NCI-H2196 (cell line): ENCODE data around the gene VIPR2.

Source experiments
- DNase-seq: peaks from one replicate; lab custom pipeline; 2025; ENCODE audit not compliant: unreplicated experiment; lab: John Stamatoyannopoulos, UW

Gene VIPR2

DNA sequence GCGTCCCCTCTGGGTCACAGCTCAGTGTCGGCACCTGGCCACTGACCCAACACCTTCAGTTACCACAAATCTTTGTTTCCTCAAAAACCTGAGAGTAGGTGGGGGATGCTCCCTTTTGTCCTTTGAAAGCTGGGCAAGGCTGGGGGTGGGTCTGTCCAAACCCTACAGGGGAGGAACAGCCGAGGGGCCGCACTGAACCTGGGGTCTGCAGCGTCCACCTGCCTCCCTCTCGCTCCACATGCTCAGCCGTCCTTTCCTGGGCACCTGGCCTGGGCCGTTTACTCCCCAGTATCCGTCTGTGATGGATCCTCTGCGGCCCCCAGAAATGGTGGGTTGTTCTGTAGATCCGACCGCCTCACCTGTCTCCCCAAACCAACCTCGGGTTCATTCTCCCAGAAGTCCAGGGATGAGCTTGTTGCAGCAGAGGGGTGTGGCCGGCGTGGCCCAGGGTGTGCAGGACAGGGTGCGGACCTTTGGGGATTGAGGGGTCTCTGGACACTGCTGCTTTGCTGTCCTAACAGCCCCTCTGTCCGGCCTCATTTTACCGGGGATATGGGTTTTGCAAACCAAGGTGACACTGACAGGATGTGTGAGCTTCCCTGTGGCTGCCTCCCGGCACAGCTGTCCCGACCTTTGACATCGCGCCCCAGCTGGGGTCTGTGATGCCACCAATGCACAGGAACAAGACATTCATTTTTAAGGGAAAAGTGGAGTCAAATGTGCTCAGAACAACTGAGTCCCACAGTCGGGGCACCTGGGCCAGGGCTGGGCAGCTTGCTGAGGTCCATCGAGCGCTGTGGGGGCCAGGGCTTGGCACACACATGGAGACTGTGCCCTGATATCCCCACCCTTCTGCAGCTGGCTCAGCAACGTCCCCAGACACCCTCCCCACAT lies 115.9 kb downstream of the VIPR2 start:
- DNase-seq = no peak

DNA sequence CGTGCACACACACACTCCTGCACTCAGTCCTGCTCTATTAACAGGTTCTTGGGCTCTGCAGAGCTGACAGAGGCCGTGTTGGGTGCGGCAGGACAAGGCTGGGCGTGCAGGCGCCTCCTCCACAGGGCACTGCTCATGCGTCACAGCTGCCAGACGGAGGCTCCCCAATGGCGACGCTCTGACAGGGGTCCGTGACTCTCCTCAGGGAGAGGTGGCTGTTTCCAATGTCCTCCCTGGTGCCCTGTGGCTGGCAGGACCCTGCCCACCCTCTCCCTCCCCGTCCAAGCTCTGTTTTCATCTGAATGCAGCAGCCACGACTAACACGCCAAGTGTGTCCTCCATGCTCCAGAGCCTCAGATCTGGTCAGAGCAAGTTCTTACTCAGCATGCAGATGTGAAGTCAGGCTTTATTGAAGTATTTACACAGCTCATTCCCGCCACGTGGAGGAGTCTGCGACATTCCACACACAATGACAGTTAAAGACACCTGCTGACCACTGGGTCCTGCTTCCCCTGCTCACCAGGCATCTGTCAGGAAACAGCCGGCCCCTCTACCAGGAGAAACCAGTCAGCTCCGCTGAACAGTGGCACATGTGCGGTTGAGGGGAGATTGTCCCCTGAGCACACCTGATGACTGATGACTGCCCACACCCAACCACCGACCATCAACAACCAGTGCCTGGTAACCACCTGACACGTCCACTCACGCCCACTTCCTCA lies 116.7 kb downstream of the VIPR2 start:
- no peak for DNase-seq

DNA sequence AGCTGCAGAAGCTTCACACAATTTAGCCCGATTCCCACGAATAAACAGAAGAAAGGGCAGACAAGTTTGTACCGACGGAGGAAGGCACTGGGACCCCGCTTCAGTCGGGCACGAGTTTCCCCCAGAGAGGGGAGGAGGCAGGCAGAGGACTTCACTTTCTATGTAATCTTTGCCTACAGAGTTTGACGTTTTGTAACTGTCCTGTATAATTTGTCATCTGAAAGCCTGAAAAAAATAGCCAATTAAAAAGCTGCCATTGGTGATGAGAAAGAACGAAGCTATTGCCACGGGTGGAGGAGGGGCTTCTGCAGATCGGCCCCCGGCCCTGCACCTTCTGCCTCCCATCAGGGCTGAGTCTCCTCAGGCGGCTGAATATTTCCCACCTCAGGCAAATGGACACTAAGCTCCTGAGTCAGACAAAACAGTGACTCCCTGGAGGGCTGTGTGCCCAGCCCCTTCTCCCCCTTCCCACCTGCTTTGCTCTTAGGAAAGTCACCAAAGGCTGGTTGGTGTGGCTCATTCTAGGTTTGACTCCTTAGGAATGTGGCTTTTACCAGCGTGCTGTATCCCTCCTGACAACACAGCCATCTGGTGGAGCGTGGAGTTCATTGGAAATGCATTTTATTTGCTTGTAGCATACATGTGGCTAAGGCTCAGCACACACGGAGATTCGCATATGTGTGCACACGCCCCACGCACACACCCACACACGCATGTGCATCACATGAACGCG lies 117.4 kb downstream of the VIPR2 start:
- DNase-seq = no peak

DNA sequence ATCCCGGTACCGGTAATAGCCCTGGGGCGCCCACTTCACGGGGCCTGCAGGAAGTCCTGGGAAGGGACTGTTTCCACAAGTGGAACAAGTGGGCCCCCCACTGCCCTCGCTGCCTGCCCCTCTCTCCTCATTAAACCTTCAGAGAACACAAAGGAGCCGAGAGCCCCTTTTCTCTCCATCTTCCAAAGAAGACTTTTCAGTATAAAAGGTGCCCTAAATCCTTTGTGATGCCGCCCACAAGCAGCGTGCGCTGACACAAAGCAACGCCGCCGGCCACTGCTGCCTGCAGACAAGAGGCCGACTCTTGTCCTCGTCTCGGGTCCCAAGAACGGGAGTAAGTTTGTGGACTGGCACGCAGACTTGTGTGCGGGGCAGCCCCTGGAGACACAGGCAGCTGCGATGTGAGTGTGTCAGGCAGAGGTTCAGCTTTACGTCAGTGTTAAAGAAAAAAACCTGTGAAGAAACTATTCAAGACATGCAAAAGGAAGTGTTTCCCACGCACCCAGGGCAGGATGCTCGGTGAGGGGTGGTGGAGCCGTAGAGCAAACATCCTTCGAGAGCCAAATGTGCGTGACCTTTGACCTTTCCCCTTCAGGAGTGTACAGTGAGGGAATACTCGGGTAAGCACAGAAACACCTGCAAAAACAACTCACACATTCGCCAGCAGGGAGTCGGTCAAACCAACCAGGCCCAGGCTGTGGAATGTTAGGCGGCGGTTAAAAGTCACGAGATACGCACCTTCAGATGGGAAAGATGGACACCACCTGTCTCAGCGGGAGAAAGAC lies 118.2 kb downstream of the VIPR2 start:
- DNase-seq = no peak

DNA sequence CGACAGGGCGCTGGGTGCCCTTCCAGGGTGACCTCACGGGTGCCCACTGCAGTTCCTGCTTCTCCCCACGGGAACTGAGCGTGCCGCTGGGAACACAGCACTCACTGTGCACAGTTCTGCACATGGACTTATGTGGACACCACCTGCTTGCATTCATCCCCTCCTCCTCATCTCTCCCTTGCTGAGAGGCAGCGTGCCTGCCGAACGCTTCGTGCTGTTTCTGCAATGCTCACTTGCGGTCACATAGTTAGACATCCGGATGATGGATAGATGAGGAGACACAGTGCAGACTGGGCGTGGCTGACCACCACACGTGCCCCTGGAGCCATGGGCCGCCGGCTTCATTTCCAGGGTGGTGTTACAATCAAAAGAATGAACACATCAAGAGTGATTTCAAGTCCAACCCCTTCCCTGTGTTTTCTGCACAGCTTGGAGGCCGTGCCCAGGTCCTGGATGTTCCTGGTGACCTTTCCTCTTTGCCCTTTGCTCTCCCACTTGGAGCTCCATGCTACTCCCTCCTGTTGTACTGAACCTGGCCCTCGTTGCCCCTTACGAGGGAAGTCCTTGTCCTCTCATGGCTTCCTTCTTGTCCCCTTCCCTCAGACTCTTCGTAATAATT lies 119.4 kb downstream of the VIPR2 start:
- DNase-seq = no peak

- DNase-seq = no peak
These were observed 120.3 kb downstream of the VIPR2 start for GRCh38 chr7:159024280-159024951.

- no peak for DNase-seq
These were observed 120.9 kb downstream of the VIPR2 start for GRCh38 chr7:159023746-159024145.

DNA sequence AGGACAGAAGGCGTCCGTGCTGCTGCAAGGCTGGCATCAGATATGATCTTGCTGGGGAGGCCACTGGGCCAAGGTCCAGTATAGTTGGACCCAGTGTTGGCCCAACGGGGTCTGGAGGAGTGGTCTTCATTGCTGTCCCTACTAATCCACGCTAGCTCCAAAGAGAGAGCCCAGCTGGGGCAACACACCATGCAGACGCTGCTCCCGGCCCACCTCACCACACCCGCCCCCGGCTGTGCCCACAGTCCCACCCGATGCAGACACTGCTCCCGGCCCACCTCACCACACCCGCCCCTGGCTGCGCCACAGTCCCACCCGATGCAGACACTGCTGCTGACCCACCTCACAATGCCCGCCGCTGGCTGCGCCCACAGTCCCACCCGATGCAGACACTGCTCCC lies 121.5 kb downstream of the VIPR2 start:
- DNase-seq = no peak

DNA sequence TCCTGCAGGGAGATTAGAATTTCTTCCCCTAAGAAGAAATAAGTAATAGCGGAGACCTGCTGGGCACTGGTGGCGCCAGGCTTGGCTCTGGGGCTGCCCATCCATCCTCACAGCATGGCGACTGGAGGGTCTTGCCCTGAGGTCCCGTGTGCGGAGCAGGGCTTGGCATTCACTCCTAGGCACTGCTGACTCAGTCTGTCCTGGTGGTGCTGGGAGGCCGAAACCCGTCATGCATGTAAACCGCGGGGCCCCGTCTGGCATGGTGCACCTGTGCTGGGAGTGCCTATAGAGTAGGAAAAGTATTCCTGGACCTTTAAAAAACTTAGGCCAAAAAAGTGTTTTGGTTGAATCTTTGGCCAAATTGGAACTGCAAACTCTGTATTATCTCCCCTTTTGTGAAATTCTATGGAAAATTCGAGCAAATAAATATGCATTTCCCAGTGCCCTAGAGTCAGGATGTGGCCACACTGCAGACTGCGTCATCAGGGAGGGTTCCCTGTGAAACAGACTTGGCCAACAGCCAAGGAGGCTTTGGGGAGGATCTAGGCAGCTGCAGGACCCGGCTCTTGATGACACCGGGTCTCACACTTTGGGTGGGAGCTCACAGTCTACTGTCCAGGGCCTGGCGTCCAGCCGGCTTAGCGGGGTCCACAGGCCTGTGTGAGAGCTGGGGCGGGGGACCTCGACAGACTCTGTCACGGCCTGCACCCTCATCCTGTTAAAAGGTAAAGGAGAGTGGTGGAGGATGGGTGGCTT lies 122.3 kb downstream of the VIPR2 start:
- no peak for DNase-seq

DNA sequence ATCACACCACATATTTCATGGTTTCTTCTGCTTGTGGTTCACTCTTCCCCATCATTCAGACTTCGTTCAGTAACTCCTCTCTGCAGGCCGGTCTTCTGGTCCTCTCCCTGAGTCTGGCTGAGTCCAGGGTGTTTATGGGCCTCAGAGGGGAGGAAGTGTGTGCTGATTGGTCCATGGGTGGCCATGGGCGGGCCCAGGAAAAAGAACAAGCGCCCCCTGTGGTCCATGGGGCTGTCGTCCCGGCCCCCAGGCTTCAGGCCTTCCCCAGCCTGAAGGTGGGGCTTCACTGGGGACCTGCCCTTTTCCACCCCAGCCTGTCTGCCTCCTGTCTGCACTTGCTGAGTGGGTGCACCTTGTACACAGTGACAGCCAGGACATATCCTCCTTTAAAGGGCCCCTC lies 123.7 kb downstream of the VIPR2 start:
- no peak for DNase-seq

DNA sequence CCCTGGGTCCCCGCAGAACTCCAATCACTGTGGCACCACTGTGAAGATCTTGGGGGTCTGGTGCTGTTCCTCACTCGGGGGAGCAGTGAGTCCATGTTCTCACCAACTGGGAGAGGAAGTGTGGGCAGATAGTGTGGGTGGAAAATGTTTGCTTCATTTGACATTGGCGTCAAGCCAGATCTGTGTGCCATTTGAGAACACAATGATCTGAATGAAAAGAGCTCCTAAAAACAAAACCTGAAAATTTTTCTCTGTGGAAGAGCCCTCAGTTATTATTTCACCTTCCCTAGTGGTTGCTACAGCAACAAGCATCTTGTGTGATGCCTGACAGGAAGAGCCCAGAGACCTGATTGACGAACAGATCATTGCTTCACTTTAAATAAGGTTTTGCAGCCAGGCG lies 125.6 kb downstream of the VIPR2 start:
- DNase-seq = no peak

- no peak for DNase-seq
These were observed 126.9 kb downstream of the VIPR2 start for GRCh38 chr7:159017741-159018140.

DNA sequence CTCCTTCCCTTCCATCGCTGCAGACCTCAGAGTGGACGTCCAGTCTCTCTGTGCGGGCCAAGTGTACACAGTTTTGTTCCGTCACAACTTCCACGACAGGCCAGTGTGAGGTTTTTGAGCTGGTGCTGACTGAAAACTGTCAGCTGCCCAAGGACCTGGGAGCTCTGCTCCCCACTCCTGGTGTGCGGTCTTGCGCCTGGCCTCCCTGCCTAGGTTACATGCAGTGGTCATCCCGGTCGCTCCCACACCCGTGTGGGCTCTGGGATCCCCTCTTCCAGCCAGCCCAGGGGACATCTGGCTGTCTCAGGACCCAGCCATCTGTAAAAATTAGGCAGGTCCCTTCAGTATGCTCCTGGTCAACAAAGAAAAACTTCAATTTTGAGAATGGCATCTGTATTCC lies 127.5 kb downstream of the VIPR2 start:
- no peak for DNase-seq

GRCh38 chr7:159016591-159016990 lies 128.1 kb downstream of the VIPR2 start:
- DNase-seq = no peak

GRCh38 chr7:159015454-159016410 lies 128.9 kb downstream of the VIPR2 start:
- no peak for DNase-seq

GRCh38 chr7:159015081-159015453 lies 129.6 kb downstream of the VIPR2 start:
- no peak for DNase-seq

DNA sequence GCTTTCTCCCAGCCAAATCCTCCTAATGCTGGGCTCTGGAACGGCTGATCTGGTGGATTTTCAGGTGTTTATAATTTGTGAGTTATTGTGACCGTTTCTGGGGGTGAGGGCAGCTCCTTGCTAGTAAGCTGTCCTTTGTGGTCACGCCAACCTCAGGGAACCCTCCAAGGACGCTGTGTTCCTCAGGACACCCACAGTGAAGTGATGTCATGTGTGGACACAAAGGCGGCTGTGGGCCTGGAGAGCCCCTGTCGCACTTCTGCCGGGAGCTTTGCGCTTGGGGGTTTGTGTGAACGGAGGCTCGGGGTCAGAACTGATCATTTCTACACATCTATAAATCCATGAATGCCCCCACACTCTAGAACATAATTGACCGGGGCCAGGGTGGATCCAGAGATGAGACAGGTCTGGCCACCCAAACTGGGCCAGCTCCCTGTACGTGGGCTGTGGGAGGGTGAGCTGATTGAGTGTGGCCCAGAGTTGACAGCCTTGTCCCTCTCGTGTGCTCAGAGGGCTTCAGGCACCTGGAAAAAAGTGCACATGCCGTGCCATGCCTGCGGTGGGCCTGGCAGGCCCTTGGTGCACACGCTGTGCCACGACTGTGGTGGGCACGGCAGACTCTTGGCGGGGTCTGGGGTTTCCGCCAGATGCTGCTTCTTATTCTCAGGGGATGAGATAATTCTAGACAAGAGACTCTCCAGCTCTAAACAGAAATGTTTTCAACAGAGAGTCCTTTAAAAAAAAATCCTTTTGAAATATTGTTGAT lies 130.2 kb downstream of the VIPR2 start:
- DNase-seq = no peak
